ENCODE measurements around the gene KLHDC1.
A peak's percentile ranks its signal among the peaks of the same experiment; 100 is the strongest.
"Not testable (repeated sequence)": the region's sequence is repeated elsewhere in the genome, so short reads cannot be mapped to it uniquely, and the experiment has no call there.

KLHDC1 gene, protein sequence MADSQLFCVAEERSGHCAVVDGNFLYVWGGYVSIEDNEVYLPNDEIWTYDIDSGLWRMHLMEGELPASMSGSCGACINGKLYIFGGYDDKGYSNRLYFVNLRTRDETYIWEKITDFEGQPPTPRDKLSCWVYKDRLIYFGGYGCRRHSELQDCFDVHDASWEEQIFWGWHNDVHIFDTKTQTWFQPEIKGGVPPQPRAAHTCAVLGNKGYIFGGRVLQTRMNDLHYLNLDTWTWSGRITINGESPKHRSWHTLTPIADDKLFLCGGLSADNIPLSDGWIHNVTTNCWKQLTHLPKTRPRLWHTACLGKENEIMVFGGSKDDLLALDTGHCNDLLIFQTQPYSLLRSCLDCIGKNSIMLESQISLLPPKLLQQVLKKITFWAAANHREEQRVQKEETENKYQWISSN

GRCh38 chr14:49692811-49693734, at the start of gene KLHDC1:
TSS of gene KLHDC1 (plus strand) at chr14:49693120. CDS start at chr14:49693195, 75 bp downstream.
- no peak for TF ChIP-seq CTCF (IDR thresholded peaks at IDR 0.05; ENCODE audit: insufficient read depth, low read depth, low read length, missing control alignments)
- peak within 1 kb of the TSS; percentile 61 for H3K4me3 ChIP-seq (ENCODE audit: low read length)
- DNase-seq (ENCODE audit: low read depth) = peak; percentile 54

DNA sequence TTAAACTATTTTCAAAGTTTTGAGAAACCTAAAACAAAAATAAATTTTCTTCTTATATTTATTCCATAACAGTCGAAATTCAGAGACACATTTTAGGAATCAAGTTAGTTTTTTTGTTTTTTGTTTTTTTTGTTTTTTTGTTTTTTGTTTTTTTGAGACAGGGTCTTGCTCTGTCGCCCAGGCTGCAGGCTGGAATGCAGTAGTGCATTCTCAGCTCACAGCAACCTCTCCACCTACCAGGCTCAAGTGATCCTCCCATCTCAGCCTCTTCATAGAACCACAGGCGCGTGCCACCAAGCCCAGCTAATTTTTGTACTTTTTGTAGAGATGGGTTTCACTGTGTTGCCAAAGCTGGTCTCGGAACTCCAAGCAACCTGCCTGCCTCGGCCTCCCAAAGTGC, 39.4 kb upstream of the KLHDC1 start:
- no peak for DNase-seq (ENCODE audit: low read depth)
- no peak for TF ChIP-seq CTCF (IDR thresholded peaks at IDR 0.05; ENCODE audit: insufficient read depth, low read depth, low read length, missing control alignments)
- no peak overlapping the region for H3K4me3 ChIP-seq (ENCODE audit: low read length)

GRCh38 chr14:49654511-49654910, 38.4 kb upstream of the KLHDC1 start:
- no peak overlapping the region for H3K4me3 ChIP-seq (ENCODE audit: low read length)
- no peak for TF ChIP-seq CTCF (IDR thresholded peaks at IDR 0.05; ENCODE audit: insufficient read depth, low read depth, low read length, missing control alignments)
- no peak for DNase-seq (ENCODE audit: low read depth)

- not testable (repeated sequence) for H3K4me3 ChIP-seq (ENCODE audit: low read length)
- DNase-seq (ENCODE audit: low read depth) = peak; percentile 42
These were observed 35.4 kb upstream of the KLHDC1 start for GRCh38 chr14:49657500-49657899.

DNA sequence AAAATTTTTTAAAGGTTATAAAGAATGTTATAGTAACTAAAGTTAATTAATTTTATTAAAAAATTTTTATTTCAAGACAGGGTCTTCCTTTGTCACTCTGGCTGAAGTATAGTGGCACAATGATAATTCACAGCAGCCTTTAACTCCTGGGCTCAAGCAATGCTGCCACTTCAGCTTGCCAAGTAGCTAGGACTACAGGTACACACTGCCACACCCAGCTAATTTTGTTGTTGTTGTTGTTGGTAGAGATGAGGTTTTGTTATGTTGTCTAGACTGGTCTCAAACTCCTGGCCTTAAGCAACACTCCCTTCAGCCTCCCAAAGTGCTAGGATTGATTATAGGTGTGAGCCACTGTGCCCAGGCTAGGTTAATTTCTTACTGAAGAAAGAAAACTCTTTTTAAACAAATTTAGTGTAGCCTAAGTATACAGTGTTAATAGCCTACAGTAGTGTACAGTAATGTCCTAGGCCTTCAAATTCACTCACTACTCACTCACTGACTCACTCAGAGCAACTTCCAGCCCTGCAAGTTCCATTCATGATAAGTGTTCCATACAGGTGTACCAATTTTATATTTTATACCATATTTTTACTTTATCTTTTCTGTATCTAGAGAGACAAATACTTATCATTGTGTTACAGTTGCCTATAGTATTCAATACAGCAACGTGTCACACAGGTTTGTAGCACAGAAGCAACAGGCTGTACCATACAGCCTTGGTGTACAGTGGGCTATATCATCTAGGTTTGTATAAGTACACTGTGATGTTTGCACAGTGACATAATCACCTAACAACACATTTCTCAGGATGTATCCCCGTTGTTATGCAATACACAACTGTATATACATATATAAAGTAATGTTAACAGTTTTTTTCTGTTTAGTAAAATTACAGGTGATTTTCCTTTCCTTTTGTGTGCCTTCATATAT, 33.1 kb upstream of the KLHDC1 start:
- H3K4me3 ChIP-seq (ENCODE audit: low read length) = no peak overlapping the region
- TF ChIP-seq CTCF (IDR thresholded peaks at IDR 0.05; ENCODE audit: insufficient read depth, low read depth, low read length, missing control alignments) = no peak
- peak; percentile 80 for DNase-seq (ENCODE audit: low read depth)

DNA sequence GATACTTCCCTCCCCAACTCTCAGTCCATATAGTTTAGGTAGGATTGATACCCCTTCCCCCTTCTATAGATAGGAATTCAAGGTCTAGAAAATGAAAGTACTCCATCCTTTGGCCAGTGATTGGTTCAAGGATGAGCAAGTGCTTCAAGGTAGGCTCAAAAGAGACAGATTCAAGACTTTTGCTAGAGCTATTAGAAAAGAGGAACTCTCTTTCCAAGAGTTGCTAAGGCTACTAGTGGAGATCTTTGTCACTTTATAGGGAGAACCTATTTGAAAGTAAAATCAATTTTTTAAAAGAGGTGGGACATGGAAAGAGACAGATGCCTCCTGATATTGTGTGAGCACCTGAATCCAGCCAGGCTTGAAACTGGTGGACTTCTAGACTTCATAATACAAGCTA, 22.4 kb upstream of the KLHDC1 start:
- TF ChIP-seq CTCF (IDR thresholded peaks at IDR 0.05; ENCODE audit: insufficient read depth, low read depth, low read length, missing control alignments) = no peak
- DNase-seq (ENCODE audit: low read depth) = no peak
- no peak overlapping the region for H3K4me3 ChIP-seq (ENCODE audit: low read length)

Measured in epithelial cell of esophagus (primary cell).